DMS53 treated with DMSO at 0.1 percent for 48 hours (cell line): ENCODE measurements around the gene ADGRD1.

ENCODE experiments used
- DNase-seq: peaks from one replicate; lab custom pipeline; 2025; ENCODE audit not compliant: unreplicated experiment; lab: John Stamatoyannopoulos, UW

ADGRD1 gene

GRCh38 chr12:131097202-131098177 lies 143.8 kb downstream of the ADGRD1 start:
- no peak for DNase-seq

DNA sequence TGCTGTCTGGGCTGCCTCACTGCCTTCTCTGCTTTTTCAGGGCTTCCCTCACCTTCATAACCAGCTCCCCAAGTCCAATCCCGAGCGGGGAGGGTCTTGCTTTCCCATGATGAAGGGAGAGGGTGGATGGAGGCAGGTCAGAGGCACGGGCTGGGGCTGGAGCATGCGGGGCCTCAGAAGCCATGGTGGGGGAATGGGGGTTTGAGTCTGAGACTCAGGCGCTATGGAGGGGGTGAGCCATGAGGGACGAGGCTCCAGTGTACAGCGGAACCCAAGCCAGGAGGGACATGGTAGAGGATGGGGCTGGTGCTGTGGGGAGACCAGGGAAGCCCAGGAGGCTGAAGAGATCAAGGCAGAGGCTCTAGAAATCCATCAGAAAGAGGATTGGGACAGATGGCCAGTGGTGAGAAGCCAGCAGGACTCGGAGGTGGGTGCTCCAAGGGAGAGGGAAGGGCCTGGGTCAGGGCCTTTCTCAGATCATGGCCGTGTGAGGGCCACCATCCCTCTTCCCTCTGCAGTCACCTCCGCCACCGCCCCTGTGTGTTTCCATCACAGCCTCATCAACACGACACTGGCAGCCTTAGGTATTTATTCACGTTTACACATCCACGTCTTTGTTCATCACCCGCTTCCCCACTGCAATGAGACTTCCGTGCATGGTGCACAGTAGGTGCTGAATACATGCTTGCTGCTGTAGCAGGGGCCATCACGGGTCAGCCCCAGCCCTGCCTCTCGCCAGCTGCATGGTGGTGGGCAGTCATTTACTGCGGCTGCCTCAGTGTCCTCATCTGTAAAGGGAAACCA lies 144.7 kb downstream of the ADGRD1 start:
- no peak for DNase-seq

GRCh38 chr12:131100031-131100674 lies 146.4 kb downstream of the ADGRD1 start:
- no peak for DNase-seq

GRCh38 chr12:131101006-131101405 lies 147.3 kb downstream of the ADGRD1 start:
- no peak for DNase-seq

- no peak for DNase-seq
Observed at GRCh38 chr12:131101703-131102492, 148.2 kb downstream of the ADGRD1 start.

GRCh38 chr12:131102493-131102931 lies 148.8 kb downstream of the ADGRD1 start:
- DNase-seq, result no peak

DNA sequence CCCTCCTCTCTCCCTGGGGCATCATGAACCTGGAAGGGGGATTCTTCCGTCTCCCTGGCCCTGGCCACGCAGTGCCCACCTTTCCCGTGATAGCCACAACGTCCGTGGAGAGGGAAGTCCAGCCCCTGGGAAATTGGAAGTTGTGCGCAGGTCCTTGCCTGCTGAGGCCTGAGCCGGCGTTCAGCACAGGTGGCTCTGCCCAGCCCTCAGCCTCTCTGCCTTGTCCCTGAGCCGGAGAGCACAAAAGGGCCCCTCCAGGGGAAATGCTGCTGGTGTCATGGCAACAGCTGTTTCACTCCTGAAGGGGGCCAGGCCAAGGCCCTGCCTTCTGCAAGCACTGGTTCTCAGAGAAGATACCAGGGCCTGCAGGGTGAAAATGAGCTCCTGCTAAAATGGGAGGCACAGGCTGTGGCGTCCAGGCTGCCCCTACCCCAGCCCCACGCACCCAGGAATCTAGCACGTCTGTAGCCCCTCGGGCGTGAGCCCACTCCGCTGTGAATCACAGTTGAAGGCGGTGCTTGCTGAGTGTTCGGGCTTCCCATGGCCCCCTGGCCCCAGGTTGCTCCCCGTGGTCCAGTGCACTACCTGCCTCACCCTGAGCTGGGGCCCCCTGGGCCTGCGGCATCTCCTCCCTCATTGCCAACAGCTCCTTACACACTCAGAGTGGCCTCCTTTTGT lies 149.4 kb downstream of the ADGRD1 start:
- DNase-seq, result no peak

GRCh38 chr12:131103669-131104462 lies 150.2 kb downstream of the ADGRD1 start:
- DNase-seq, result no peak

GRCh38 chr12:131104463-131105350 lies 151.0 kb downstream of the ADGRD1 start:
- peak; percentile 55 for DNase-seq

DNA sequence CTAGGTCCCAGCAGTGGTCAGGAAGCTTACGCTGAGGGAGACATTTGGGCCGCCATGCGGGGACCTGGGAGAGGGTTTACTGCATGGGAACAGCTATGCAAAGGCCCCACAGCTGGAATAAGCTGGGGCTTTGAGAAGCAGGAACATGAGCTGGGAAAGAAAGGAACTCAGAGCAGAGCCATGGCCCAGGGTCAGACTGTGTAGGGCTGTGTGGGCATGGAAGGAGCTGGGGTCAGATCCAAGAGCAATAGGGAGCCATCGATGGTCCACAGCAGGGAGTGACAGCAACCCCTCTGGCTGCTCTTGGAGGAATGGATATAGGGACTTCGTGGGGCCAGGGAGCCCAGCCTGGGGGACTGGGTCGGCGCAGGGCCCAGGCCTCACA lies 151.6 kb downstream of the ADGRD1 start:
- no peak for DNase-seq

DNA sequence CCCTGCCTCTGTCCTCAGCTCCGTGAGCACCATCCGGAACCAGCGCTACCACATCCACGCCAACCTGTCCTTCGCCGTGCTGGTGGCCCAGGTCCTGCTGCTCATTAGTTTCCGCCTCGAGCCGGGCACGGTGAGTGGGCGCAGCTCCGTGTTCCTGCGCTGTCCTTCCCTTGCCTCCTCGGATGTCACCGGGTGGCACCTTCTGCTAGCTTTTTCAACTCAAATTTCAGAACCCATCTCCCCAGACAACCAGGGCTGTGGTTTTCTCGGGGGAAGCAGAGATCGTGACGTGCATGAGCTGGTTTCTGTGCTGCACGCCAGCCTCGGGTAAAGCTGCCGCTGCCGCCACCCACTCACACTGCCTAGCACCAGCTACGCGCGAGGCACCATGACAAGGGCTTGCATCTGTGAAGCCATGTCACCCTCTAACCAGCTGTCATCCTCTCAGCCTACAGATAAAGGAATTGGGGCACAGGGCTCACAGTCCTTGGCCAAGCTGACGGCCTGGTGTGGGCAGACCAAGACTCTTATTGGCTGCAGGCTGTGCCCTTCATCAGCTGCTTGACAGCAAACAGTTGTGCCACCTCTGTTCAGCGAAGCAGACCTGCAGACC lies 152.1 kb downstream of the ADGRD1 start:
- DNase-seq, result no peak

DNA sequence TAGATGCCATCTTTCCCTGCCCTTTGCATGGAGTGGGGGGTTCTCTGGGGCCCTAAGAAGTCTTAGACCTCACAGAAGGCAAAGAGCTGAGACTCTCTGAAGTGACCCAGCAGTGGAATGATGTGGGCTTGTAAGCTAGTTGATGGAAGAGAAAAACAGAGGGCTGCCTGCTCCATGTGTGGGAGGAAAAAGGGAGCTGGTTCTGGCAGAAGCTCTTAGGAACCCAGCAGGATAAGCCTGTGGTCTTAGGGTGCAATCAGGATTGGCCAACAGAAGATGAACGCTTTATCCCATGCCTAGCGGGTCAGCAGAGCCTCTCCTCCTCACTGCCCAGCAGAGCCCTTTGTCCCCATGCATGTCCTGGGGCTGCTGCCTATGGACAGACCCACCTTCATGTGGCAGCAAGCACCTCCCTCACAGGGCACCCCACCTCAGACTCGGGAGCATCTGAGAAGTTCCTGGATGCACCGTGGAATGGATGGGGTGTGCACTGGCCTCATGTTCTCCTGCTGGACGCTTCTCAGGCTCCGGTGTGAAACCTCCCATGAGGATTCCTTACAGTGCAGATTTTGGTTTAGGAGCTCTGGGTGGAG lies 152.7 kb downstream of the ADGRD1 start:
- DNase-seq, result no peak

GRCh38 chr12:131108177-131108955 lies 154.7 kb downstream of the ADGRD1 start:
- no peak for DNase-seq

GRCh38 chr12:131111446-131111845 lies 157.7 kb downstream of the ADGRD1 start:
- no peak for DNase-seq

- no peak for DNase-seq
Observed at GRCh38 chr12:131112021-131112420, 158.3 kb downstream of the ADGRD1 start.

- DNase-seq, result no peak
Observed at GRCh38 chr12:131112700-131113290, 159.1 kb downstream of the ADGRD1 start.
